HG03521 (cell line): Measurements from ENCODE around the gene ZSCAN2.

Source experiments
- ATAC-seq: cut with Tn5 transposase; IDR thresholded peaks from one replicate; pipeline ENCODE4 v1.9.1; 2021; ENCODE audit warnings: mild to moderate bottlenecking, moderate library complexity; ENCODE audit not compliant: unreplicated experiment

The ZSCAN2 gene

DNA sequence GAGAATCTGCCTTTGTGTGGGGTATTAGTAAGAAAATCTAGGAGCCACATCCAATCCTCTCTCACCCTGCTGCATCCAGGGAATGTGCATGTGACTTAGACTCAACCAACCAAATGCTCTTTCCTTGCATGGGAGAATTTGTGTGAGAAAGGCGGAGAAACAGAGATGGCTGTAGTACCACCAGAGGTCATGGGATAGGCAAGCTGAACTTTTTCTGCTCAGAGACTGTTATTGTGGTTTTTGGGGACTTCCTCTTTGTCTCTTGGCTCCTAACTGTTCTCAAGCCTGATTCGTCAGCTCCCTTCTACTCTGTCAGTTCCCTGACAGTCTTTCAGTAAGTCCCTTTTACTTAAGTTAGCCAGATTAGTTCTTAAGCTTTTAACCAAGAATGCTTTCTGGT, 2.6 kb upstream of the ZSCAN2 start:
- ATAC-seq = peak; percentile 42

DNA sequence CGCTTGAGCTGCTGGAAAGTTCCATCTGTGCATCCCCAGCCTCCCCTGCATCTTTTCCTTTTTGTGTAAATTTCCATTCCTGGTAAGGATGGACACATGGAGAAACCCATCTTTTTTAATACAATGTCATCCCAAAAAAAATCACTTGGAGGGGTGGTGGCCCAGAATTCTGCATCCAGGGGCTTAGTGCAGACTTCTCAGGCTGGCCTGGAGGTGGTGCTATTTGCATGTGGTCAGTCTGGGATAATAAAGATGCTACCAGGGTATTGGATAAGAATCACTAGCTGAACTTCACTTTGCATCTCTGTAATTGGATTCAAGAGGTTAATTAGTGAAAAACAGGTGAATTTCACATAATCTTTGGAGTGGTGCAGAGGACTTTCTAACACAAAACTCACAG, 1.8 kb upstream of the ZSCAN2 start:
- ATAC-seq = no peak

DNA sequence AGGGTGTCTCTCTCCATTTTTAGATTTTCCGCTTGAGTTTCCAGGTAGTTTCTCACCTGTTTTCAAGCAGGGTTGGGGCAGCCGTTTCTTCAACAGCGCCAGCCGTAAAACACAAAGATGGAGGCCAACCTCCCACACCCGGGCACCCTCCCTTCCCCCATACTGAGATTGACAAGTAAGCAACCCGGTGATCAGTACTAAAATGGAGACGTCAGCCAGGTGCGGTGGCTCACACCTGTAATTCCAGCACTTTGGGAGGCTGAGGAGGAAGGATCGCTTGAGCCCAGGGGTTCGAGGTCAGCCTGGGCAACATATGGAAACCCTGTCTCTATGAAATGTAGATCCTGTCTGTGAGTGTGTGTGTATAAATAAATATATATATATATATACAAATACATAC, 903 bp upstream of the ZSCAN2 start:
- ATAC-seq = no peak

DNA sequence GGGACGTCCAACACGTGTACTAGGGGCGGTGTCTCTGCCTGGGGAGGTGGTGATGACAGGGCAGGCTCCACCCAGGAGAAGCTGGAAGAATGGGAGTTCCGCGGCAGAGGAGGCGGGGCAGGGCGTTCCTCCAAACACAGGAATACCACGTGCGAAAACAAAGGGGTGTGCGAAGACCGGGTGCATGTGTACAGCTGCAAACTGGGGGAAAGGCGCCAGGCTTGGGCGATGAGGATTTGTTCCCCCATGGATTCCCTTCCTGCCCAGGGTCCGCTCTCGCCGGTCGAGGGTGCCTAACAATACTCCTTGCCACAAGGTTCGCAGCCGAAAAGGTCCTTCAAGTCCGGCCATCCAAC, 500 bp upstream of the ZSCAN2 start:
- ATAC-seq = no peak

DNA sequence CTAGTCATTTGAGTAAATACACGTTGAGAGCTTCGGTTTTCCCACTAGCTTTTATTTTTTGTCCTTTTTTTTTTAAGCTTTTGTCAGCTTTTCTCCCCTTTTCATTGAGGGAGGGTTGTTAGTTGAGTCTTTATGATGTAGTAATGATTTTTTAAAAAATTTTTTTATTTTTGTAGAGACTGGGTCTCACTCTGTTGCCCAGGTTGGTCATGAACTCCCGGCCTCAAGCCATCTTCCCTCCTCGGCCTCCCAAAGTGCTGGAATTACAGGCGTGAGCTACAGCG, 688 bp downstream of the ZSCAN2 start:
- ATAC-seq = no peak

DNA sequence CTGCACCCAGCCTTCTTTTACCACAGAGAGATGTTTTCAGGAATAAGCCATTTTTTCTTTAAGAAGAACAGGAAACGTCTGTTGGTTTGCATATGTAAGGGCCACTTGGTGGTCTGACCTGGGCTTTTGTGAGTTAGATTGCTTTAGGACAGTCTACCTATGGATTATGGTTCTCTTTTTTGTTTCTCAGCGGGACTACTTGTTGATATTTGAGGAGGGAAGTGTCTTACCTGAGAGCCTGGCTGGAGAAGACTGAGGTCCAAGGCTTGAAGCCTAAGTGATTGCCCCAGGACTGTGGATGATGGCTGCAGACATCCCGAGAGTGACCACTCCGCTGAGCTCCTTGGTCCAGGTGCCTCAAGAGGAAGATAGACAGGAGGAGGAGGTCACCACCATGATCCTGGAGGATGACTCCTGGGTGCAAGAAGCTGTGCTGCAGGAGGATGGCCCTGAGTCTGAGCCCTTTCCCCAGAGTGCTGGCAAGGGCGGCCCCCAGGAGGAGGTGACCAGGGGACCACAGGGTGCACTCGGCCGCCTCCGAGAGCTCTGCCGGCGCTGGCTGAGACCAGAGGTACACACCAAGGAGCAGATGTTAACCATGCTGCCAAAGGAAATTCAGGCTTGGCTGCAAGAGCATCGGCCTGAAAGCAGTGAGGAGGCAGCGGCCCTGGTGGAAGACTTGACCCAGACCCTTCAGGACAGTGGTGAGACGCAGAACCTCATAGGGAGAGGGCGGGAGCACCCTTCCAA, 3.0 kb downstream of the ZSCAN2 start:
- no peak for ATAC-seq

DNA sequence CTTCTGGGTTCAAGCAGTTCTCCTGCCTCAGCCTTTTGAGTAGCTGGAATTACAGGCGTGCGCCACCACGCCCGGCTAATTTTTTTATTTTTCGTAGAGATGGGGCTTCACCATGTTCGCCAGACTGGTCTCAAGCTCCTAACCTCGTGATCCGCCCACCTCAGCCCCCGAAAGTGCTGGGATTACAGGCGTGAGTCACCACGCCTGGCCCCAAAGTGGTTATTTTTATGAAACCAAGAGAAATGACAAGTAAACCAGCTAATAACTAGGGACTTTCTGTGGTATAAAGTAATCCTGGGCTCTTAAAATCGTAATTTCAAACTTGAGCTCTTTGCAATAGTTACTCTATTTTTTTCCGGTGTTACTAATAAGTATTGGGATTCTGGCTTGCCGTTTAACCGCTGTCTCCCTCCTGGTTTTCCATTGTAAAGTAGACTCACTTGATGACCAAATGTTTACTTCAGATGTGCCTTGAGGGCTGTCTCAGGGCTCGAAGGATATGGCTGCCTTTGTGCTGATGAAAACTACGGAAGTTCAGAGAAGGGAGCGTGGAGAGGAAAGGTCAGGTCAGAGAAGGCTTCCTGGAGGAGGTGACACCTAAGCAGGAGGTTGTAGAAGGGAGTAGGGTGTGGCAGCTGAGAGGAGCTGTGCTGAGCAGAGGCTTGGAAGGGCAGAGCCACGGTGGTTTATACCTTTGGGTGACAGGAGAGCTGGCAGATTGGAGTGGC, 4.2 kb downstream of the ZSCAN2 start:
- no peak for ATAC-seq

DNA sequence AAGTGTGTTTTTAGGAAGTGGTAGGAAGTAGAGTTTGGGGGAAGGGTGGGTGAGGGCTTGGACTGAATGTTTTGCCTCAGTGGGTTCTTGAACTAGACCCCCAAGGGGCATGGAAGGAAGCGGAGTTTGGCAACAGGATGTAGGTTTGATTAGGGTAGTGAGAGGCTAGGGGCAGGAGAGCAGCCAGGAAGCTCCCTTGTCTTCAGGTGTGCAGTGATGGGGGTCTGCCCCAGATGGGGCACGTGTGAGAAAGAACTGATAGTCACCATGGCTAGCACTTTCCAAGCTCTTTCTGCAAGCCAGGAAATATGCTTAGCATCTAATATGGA, 4.7 kb downstream of the ZSCAN2 start:
- no peak for ATAC-seq

DNA sequence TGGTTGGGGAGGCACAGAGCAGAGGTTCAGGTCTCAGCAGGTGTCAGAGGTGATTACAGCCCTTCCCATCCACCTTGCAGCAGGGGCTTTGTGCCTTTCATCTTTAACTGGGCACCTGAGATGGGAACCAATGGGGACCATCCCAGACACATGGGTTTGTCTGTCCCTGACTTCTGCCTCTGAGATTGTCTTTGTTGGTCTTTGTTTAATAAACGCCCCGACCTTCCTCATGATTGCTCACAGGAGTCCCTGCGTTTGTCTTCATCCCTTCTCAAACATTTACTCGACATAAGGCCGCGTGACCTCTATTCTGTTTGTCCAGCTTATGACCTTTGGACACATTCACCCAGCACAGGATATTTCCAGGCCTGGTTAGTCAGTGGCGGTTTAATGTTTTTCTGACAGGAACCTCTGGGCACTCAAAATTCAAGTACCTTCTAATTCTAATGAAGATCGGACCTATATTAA, 5.9 kb downstream of the ZSCAN2 start:
- ATAC-seq = no peak

DNA sequence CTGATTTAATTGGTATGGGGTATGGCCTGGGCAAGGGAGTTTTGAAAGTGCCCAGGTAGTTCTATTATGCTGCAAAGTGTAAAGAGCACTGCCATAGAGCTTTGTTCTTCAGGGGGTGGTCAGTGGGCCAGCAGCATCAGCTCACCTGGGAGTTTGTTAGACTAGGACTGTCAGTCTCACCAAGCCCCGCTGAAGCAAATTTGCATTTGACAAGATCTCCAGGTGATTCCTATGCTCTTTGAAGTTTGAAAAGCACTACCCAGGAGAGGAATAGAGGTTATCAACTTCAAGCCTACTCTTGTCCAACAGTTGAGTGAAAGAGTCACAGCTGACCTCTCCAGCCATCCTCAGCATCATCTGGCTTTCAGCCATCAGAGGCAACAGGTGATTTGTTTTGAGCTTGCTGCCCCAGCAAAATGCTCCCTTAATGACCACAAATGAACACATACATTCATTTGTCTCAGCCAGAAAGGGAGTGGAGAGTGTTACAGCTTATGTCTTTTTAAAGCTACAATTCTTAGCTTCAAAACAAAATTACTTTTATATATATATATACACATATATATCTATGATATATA, 8.0 kb downstream of the ZSCAN2 start:
- no peak for ATAC-seq

DNA sequence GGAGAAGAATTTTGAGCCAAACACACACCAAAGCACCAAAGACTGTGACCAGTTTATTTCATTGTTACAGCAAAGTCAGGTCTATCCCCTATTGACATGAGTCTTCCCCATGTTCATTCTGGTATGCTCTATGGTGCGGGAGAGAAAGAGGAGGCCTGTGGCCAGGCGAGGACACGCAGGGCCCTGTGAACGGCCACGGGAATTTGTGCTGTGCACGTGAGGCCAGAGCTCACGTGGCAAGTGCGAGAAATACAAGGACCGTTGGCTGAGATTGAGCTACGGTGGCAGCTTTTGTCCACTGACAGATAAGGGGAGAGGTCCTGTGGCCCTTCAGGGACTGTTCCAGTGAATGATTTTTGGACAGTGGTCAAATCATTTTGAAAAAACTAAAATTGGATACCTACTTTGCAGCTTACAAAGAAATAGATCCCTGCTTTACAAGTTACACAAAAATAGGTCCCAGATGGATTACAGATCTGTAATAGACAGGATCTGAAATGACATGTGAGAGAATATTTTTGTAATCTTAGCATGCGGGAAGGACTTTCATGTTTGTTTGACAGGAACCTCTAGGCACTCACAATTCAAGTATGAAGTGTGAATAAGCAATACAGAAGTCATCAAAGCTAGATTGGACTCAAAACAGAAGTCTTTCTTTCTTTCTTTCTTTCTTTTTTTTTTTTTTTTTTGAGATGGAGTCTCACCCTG, 9.2 kb downstream of the ZSCAN2 start:
- no peak for ATAC-seq

DNA sequence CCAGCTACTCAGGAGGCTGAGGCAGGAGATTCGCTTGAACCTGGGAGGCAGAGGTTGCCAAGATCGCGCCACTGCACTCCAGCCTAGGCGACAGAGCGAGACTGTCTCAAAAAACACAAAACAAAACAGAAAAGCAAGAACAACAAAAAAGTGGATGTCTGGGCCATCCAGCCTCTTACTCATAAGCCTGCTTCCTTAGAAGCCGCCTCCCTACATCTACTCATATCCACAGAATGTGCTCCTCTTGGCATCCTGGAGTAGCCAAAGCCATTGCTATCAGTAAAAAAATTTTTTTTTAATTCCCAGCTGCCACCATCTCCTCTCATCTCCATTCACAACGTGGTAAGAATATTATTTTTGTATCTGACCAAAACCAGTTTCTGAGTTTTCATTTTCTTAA, 10.8 kb downstream of the ZSCAN2 start:
- ATAC-seq = no peak

DNA sequence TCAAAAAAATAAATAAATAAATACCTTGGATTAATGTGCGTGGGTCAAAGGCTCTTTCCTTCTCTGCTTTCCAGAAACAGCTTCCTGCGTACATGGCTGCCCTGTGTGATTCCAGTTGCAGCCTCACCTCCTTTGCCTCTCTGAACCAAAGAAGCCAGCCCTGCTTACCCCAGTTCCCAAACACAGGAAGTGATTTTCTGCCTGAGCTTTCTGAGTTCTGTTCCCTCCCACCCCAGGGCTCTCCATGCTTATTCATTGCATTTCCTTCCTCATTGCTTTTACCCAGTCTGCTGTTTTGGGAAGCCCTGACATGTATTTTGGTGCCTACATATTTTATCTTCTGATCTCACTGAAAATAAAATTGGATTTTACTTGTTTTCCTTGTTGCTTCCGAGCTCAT, 15.4 kb downstream of the ZSCAN2 start:
- no peak for ATAC-seq

DNA sequence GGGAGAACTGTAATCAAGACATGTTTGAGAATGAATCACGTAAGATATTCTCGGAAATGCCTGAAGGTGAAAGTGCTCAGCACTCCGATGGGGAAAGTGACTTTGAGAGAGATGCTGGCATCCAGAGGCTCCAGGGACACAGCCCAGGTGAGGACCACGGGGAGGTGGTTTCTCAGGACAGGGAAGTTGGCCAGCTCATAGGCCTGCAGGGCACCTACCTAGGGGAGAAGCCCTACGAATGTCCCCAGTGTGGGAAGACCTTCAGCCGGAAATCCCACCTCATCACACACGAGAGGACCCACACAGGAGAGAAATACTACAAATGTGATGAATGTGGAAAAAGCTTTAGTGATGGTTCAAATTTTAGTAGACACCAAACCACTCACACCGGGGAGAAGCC, 19.8 kb downstream of the ZSCAN2 start:
- ATAC-seq = no peak

DNA sequence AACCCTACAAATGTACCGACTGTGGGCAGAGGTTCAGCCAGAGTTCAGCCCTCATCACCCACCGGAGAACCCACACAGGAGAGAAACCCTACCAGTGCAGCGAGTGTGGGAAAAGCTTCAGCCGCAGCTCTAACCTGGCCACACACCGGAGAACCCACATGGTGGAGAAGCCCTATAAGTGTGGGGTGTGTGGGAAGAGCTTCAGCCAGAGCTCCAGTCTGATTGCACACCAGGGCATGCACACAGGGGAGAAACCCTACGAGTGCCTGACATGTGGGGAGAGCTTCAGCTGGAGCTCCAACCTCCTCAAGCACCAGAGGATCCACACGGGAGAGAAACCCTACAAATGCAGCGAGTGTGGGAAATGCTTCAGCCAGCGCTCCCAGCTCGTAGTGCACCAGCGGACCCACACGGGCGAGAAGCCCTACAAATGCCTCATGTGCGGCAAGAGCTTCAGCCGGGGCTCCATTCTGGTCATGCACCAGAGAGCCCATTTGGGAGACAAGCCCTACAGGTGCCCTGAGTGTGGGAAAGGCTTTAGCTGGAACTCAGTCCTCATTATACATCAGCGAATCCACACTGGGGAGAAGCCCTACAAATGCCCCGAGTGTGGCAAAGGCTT, 20.7 kb downstream of the ZSCAN2 start:
- no peak for ATAC-seq

DNA sequence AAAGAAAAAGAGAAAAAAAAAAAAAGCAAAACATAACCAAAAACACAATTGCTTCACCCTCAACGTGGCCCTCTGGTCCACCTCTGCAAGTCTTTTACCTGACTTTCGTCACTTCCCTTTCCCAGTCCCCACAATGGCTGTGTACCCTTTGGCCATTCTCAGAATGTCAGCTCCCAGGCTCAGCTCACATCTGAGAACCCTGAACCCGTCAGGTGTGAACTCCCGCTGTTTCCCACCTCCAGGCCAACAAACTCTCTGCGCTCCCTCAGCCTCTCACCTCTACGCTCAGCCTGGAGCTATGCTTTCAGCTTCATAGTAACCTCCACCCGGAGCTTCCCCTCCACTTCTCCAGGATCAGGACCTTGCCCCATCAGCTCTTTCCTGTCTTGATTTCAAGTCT, 23.6 kb downstream of the ZSCAN2 start:
- no peak for ATAC-seq

DNA sequence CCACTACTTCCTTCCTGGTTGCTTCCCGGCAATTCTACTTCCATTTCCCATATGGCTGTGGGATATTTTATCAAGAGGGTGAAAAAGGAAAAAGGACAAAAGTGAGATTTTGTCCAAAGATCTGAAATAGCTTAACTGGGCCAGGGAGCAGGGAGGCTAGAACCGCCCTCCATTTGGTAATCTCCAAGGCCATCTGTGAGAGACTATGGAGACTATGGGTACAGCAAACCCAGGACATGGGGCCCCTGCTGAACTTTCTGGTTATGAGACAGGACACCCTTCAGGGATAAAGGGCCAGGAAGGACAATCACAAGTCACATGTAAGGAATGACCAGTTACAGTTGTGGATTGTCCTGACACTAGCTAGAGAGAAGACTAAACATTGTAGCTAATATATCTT, 24.3 kb downstream of the ZSCAN2 start:
- ATAC-seq = no peak

DNA sequence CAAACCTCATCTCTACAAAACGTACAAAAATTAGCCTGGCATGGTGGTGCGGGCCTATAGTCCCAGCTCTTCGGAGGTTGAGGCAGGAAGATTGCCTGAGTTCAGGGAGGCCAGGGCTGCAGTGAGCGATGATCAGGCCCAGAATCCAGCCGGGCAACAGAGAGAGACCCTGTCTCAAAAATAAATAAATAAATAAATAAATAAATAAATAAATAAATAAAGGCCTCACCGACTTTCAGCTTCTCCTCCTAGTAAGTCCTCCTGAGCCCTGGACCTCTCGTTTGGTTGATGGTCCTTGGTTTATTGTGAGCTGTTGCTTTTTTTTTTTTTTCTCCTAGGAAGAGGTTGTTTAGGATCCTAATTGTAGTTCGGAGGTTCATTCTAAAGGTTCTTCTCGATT, 28.2 kb downstream of the ZSCAN2 start:
- ATAC-seq = no peak

DNA sequence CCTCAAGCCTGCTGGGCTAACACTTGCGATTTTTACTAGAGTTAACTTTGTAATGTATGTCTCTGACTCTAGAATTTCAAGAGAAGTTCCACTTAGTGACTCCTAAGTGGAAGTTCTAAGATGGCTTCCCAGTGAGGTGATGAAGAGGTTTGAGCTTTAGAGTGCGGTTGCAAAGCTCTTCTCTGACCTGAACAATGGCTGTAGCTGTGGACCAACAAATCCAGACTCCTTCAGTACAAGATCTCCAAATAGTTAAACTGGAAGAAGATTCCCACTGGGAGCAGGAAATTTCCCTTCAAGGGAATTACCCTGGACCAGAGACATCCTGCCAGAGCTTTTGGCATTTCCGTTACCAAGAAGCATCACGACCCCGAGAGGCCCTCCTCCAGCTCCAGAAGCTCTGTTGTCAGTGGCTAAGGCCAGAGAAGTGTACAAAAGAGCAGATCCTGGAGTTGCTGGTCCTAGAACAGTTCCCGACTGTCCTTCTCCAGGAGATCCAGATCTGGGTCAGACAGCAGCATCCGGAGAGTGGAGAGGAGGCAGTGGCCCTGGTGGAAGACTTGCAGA, 31.0 kb downstream of the ZSCAN2 start:
- no peak for ATAC-seq

DNA sequence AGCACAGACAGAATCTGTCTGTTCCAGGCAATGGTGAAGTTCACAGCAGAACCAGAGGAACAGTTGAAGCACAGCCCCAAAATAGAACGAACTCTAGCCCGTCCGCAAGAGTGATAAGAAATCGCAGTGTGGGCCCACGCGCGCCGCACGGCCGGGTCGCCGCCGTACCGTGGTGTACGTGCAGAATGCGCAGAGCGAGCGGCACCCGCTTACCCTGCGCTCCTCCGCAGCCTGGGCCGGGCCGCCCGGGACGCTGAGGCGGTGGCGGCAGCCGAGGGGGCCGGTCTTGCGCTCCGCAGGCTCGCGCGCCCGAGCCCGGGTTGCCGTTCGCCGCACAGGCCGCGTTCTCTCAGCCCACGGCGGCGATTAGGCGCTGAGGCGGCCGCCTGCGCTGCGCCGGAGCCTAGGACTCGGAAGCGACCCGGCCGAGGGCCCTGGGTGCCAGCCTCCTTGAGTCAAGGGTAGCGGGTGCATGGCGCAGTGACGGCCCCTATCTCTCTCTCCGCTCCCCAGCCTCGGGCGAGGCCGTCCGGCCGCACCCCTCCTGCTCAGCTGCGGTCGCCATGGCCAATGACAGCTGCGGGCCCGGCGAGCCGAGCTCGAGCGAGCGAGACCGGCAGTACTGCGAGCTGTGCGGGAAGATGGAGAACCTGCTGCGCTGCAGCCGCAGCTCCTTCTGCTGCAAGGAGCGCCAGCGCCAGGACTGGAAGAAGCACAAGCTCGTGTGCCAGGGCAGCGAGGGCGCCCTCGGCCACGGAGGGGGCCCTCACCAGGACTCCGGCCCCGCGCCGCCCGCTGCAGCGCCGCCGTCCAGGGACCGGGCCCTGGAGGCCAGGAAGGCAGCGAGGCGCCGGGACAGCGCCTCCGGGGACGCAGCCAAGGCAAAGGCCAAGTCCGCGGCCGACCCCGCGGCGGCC, 32.8 kb downstream of the ZSCAN2 start:
- ATAC-seq = peak; percentile 35
